HepG2 (cell line): ENCODE results near the gene GNA12. TPM values are rescaled to one million over a fixed set of nuclear protein-coding genes. Genes with fewer than 3 reads are reported as not detected.

Source experiments
- AHR ChIP-seq: IDR thresholded peaks from 2 replicates; pipeline ENCODE4 v1.6.1; 2018; ENCODE audit warnings: missing genetic modification reagents, missing compliant biosample characterization
- CBX1 ChIP-seq: IDR thresholded peaks from one replicate; pipeline ENCODE4 v1.6.1; 2016; ENCODE audit warnings: antibody characterized with exemption, low read depth
- DMTF1 ChIP-seq: sonication (generic); formaldehyde crosslinking; IDR thresholded peaks from 2 replicates; pipeline ENCODE4 v1.4.0; 2020; ENCODE audit warnings: mild to moderate bottlenecking, missing genetic modification reagents
- HNRNPUL1 ChIP-seq: fragments of 200-400 bp; formaldehyde crosslinking; IDR thresholded peaks from 2 replicates; pipeline ENCODE4 v1.6.1; 2017; ENCODE audit warnings: low read depth, mild to moderate bottlenecking, low read length, moderate library complexity
- KDM6A ChIP-seq: IDR thresholded peaks from 2 replicates; pipeline ENCODE4 v1.6.1; 2016; ENCODE audit warnings: low read depth
- SMAD1 ChIP-seq: sonication (generic); formaldehyde crosslinking; IDR thresholded peaks from 2 replicates; pipeline ENCODE4 v1.4.0; 2020; ENCODE audit warnings: missing genetic modification reagents, low read depth, mild to moderate bottlenecking, borderline replicate concordance
- SRSF1 ChIP-seq: fragments of 200-400 bp; formaldehyde crosslinking; optimal IDR thresholded peaks from 2 replicates; pipeline ENCODE3; 2017; ENCODE audit warnings: mild to moderate bottlenecking, low read depth, low read length, moderate library complexity
- TIGD3 ChIP-seq: sonication (generic); formaldehyde crosslinking; IDR thresholded peaks from 2 replicates; pipeline ENCODE4 v1.5.1; 2020; ENCODE audit warnings: mild to moderate bottlenecking, missing genetic modification reagents, borderline replicate concordance
- UBTF ChIP-seq: sonication (generic); formaldehyde crosslinking; IDR thresholded peaks from 2 replicates; pipeline ENCODE4 v1.4.0; 2020; ENCODE audit warnings: mild to moderate bottlenecking, missing genetic modification reagents
- ZNF136 ChIP-seq: sonication (generic); formaldehyde crosslinking; IDR thresholded peaks from 2 replicates; pipeline ENCODE4 v1.8.1; 2022; ENCODE audit warnings: low read depth, mild to moderate bottlenecking, moderate library complexity, missing genetic modification reagents
- ZNF318 ChIP-seq: sonication (generic); formaldehyde crosslinking; IDR thresholded peaks from 2 replicates; pipeline ENCODE4 v1.4.0; 2020; ENCODE audit warnings: mild to moderate bottlenecking, missing genetic modification reagents
- ZNF496 ChIP-seq: sonication (generic); formaldehyde crosslinking; IDR thresholded peaks from 2 replicates; pipeline ENCODE4 v1.8.1; 2023; ENCODE audit warnings: mild to moderate bottlenecking, moderate library complexity, missing genetic modification reagents; ENCODE audit not compliant: insufficient replicate concordance
- ZNF569 ChIP-seq: sonication (generic); formaldehyde crosslinking; IDR thresholded peaks from 2 replicates; pipeline ENCODE4 v1.5.0; 2020; ENCODE audit warnings: mild to moderate bottlenecking, missing genetic modification reagents, moderate library complexity, borderline replicate concordance
- ZNF724P ChIP-seq: sonication (generic); formaldehyde crosslinking; IDR thresholded peaks from 2 replicates; pipeline ENCODE4 v1.8.0; 2022; ENCODE audit warnings: missing genetic modification reagents, borderline replicate concordance
- polyA plus RNA-seq, 8 experiments: library from polyadenylated mRNA; depleted of rRNA in 3 of 8; stranded (reverse) in 7 of 8; unstranded in 1 of 8; fragments of >200 nt; fragmentation: Illumina TruSeq in 4 of 8; extraction: Trizol in 4 of 8; gene quantifications; 2 replicates each; pipeline versions ENCODE4 v1.2.1 to v1.2.3, GENCODE V29; 2011 to 2016; ENCODE audit warnings: low read depth in 4 of 8, missing spikeins in 1 of 8, mixed read lengths in 1 of 8; ENCODE audit not compliant: insufficient read depth in 1 of 8
- total RNA-seq, 5 experiments: library from RNA; depleted of rRNA; stranded (reverse); fragments of >200 nt; fragmentation: Illumina TruSeq; extraction: Trizol; gene quantifications; 2 replicates each; pipeline ENCODE4 v1.2.3, GENCODE V29; 2016; ENCODE audit warnings: low read depth in 1 of 5

The GNA12 gene
- total and polyA plus RNA-seq, 2 of the 13 experiments (the other 11 are each of a cell fraction or from before 2014, with no cell fraction given), result 16.2 to 50.9 TPM

GRCh38 chr7:2802504-2803341, 41.4 kb downstream of the GNA12 start (continued):
- TF ChIP-seq HNRNPUL1 (no peak), ZNF136 (CRISPR knock-in tag) (no peak), SRSF1 (no peak), ZNF318 (CRISPR knock-in tag) (no peak), UBTF (CRISPR knock-in tag) (peak; percentile 24; the same call in 1 of the 2 replicates), ZNF569 (no peak), KDM6A (CRISPR knock-in tag) (peak; percentile 88), TIGD3 (CRISPR knock-in tag) (no peak), ZNF496 (CRISPR knock-in tag) (no peak), AHR (CRISPR knock-in tag) (no peak), CBX1 (no peak), DMTF1 (CRISPR knock-in tag) (no peak), ZNF724P (CRISPR knock-in tag) (no peak), SMAD1 (no peak)
